Endothelial cell of umbilical vein (primary cell): ENCODE measurements around the gene NEUROD1. TPM values are rescaled to one million over a fixed set of nuclear protein-coding genes. Genes with fewer than 3 reads are reported as not detected.
A peak's percentile ranks its signal among the peaks of the same experiment; 100 is the strongest.

Experiments
- BruUV-seq: library from RNA; stranded (reverse); fragments of 400-500 nt; replicated peaks from 2 replicates; lab custom pipeline; 2021; lab: Mats Ljungman, UMichigan
- CTCF ChIA-PET: fragments of 300-600, 350-600 bp; sonication (Branson Sonifier 250); formaldehyde crosslinking; loops from one replicate; lab custom pipeline; 2021; ENCODE audit warnings: antibody characterized with exemption, inconsistent platforms; lab: Charles Lee
- POLR2A ChIA-PET: fragments of 300-600, 350-600 bp; sonication (Branson Sonifier 250); formaldehyde crosslinking; loops from one replicate; lab custom pipeline; 2021; ENCODE audit warnings: antibody characterized with exemption, inconsistent platforms; lab: Charles Lee
- DNase-seq: peaks from one replicate; pipeline ENCODE4 v3.0.0-alpha.2; 2011; ENCODE audit warnings: low read depth, low spot score
- FAIRE-seq: peaks from 2 replicates; lab custom pipeline; 2011; peaks lifted over from hg19 to GRCh38; lab: Jason Lieb, UNC
- H2AFZ ChIP-seq: 2 replicates; pipeline ENCODE4 v1.6.0; 2012; ENCODE audit warnings: low read depth, low read length, control low read depth, inconsistent platforms
- H3K27ac ChIP-seq: 2 replicates; pipeline ENCODE4 v1.5.1; 2011; ENCODE audit warnings: low read depth, mild to moderate bottlenecking, control low read depth, low read length, moderate library complexity; ENCODE audit not compliant: insufficient read depth
- H3K27me3 ChIP-seq, 2 experiments: 2 replicates each; pipeline versions ENCODE4 v1.6.0 to v1.6.1; 2011; ENCODE audit warnings: low read length in 2 of 2, mixed read lengths in 1 of 2; ENCODE audit not compliant: control insufficient read depth in 2 of 2, insufficient read depth in 2 of 2
- H3K36me3 ChIP-seq, 2 experiments: 2 replicates in 1 of 2; 3 replicates in 1 of 2; pipeline ENCODE4 v1.5.1; 2011; ENCODE audit warnings: low read length in 2 of 2, mild to moderate bottlenecking in 1 of 2, moderate library complexity in 1 of 2; ENCODE audit not compliant: control insufficient read depth in 2 of 2, insufficient read depth in 2 of 2; ENCODE audit errors: extremely low read depth in 1 of 2
- H3K4me1 ChIP-seq: 3 replicates; pipeline ENCODE4 v1.5.1; 2011; ENCODE audit warnings: mild to moderate bottlenecking, low read length; ENCODE audit not compliant: control insufficient read depth, insufficient read depth; ENCODE audit errors: extremely low read depth
- H3K4me2 ChIP-seq: 2 replicates; pipeline ENCODE4 v1.6.1; 2011; ENCODE audit warnings: low read length, control low read depth, mixed read lengths; ENCODE audit not compliant: insufficient read depth
- H3K4me3 ChIP-seq, 3 experiments: fragments of 200-600 bp in 1 of 3; sonication (generic), shearing (Covaris generic) in 1 of 3; replicated peaks in 1 of 3; 2 replicates each; pipeline ENCODE4 v1.5.1; 2011 to 2016; ENCODE audit warnings: control low read depth in 3 of 3, low read length in 3 of 3, mild to moderate bottlenecking in 2 of 3, inconsistent platforms in 1 of 3, low read depth in 1 of 3, moderate library complexity in 1 of 3; ENCODE audit not compliant: insufficient read depth in 1 of 3
- H3K79me2 ChIP-seq: 2 replicates; pipeline ENCODE4 v1.6.0; 2012; ENCODE audit warnings: low read length, inconsistent platforms; ENCODE audit not compliant: control insufficient read depth, insufficient read depth
- H3K9ac ChIP-seq: replicated peaks from 2 replicates; pipeline ENCODE3; 2011; ENCODE audit warnings: low read length, control low read depth; ENCODE audit not compliant: insufficient read depth; ENCODE audit errors: extremely low read depth
- H3K9me1 ChIP-seq: replicated peaks from 3 replicates; pipeline ENCODE4 v1.6.0; 2011; ENCODE audit warnings: mild to moderate bottlenecking, low read length; ENCODE audit not compliant: control insufficient read depth, insufficient read depth; ENCODE audit errors: extremely low read depth
- H3K9me3 ChIP-seq: replicated peaks from 2 replicates; pipeline ENCODE4 v1.5.1; 2012; ENCODE audit warnings: low read length, inconsistent platforms; ENCODE audit not compliant: control insufficient read depth, insufficient read depth
- H4K20me1 ChIP-seq: replicated peaks from 2 replicates; pipeline ENCODE3; 2011; ENCODE audit warnings: mild to moderate bottlenecking, low read length; ENCODE audit not compliant: control insufficient read depth, insufficient read depth; ENCODE audit errors: extremely low read depth
- CTCF ChIP-seq, 2 donors: IDR thresholded peaks; 1 replicate in 1 of 2; 2 replicates in 1 of 2; pipeline ENCODE4 v1.5.1; 2011; ENCODE audit warnings: low read length in 2 of 2, mild to moderate bottlenecking in 2 of 2, moderate library complexity in 2 of 2, control low read depth in 1 of 2, inconsistent platforms in 1 of 2, low read depth in 1 of 2; ENCODE audit not compliant: insufficient read depth in 1 of 2; ENCODE audit errors: extremely low read depth in 1 of 2
- EZH2 ChIP-seq: IDR thresholded peaks from 2 replicates; pipeline ENCODE4 v1.6.1; 2012; ENCODE audit warnings: borderline replicate concordance, low read depth, mild to moderate bottlenecking, moderate library complexity, low read length, inconsistent platforms; ENCODE audit not compliant: severe bottlenecking
- FOS ChIP-seq: IDR thresholded peaks from 2 replicates; pipeline ENCODE4 v1.6.1; 2011; ENCODE audit warnings: mild to moderate bottlenecking, low read length, moderate library complexity, borderline replicate concordance; ENCODE audit not compliant: insufficient read depth
- GATA2 ChIP-seq: IDR thresholded peaks from 2 replicates; pipeline ENCODE4 v1.7.0; 2011; ENCODE audit warnings: low read depth, mild to moderate bottlenecking, moderate library complexity, mixed read lengths, low read length; ENCODE audit not compliant: insufficient read length, insufficient read depth
- JUN ChIP-seq: IDR thresholded peaks from 2 replicates; pipeline ENCODE4 v1.6.1; 2011; ENCODE audit warnings: borderline replicate concordance, low read depth; ENCODE audit not compliant: insufficient read length, insufficient read depth
- MAX ChIP-seq: IDR thresholded peaks from 2 replicates; pipeline ENCODE4 v1.6.1; 2011; ENCODE audit not compliant: insufficient read depth, insufficient read length
- MYC ChIP-seq: IDR thresholded peaks from one replicate; pipeline ENCODE4 v1.6.1; 2011; ENCODE audit warnings: mild to moderate bottlenecking, low read depth, low read length
- POLR2A ChIP-seq: IDR thresholded peaks from 2 replicates; pipeline ENCODE4 v1.6.1; 2012; ENCODE audit warnings: low read depth, mild to moderate bottlenecking, control low read depth, low read length
- POLR2AphosphoS5 ChIP-seq: IDR thresholded peaks from 2 replicates; pipeline ENCODE4 v1.6.1; 2012; ENCODE audit warnings: low read depth, mild to moderate bottlenecking, control low read depth, low read length, moderate library complexity; ENCODE audit not compliant: insufficient read depth
- dilution Hi-C: fragments of 300-500 bp; cut with MboI; formaldehyde crosslinking; loops from one replicate; pipeline ENCODE4 v1.15.0; 2019; ENCODE audit warnings: low sequenced_read_pairs; ENCODE audit not compliant: extremely low pct_ligation_motif_present
- intact Hi-C: fragments of 100-400 bp; cut with micrococcal nuclease; formaldehyde crosslinking; loops from one replicate; pipeline ENCODE4 v1.10.0; 2022
- polyA plus RNA-seq, 4 experiments: library from polyadenylated mRNA; depleted of rRNA in 3 of 4; stranded (reverse) in 3 of 4; unstranded in 1 of 4; fragments of >200 nt; gene quantifications; 2 replicates each; pipeline versions ENCODE4 v1.2.1 to v1.2.3, GENCODE V29; 2011 to 2012; ENCODE audit warnings: missing spikeins in 1 of 4
- total RNA-seq: library from RNA; stranded (reverse); gene quantifications from 2 replicates; pipeline ENCODE4 v1.2.3, GENCODE V29; 2021

NEUROD1 gene
- total and polyA plus RNA-seq, 2 donors (not counting 3 experiments of a cell fraction or from before 2014, with no cell fraction given), result not detected

- Histone ChIP-seq H3K9me3 (no peaks in the 10 kb centered on the region), H3K4me2 (peak within 1 kb of the TSS; percentile 56), H4K20me1 (no peaks in the 10 kb centered on the region), H3K4me3 (peak within 1 kb of the TSS in 2 of 3 experiments; percentile 6 to 30), H3K36me3 (no peaks in the 10 kb centered on the region), H3K27ac (no peak within 1 kb of the TSS), H3K4me1 (no peaks in the 10 kb centered on the region), H3K27me3 (peaks cover 27 to 49% of the 10 kb centered on the region in 2 experiments), H3K79me2 (no peaks in the 10 kb centered on the region), H3K9ac (no peak within 1 kb of the TSS), H2AFZ (peak within 1 kb of the TSS; percentile 58), H3K9me1 (no peaks in the 10 kb centered on the region)
- TF ChIP-seq EZH2 (peak; percentile 68), CTCF (IDR thresholded peaks at IDR 0.05; ENCODE audit: extremely low read depth in 1 of 2, insufficient read depth in 1 of 2, low read depth in 1 of 2, low read length in 2 of 2) (no peak)
- DNase-seq, result no peak
- BruUV-seq, result no TSS peak
- ChIA-PET CTCF (interaction anchor here (1.5 kb wide), 1 partner anchor 19 kb away, joined by 3 read pairs; no protein-coding TSS in a partner anchor), POLR2A (no interaction called here)
- FAIRE-seq, result peak; percentile 31
- intact Hi-C loops (no loop called here), dilution Hi-C loops (no loop called here)
These were observed 23.6 kb downstream of the NEUROD1 start, which contains the start of gene CERKL for GRCh38 chr2:181656450-181657291. CERKL (minus strand) TSS chr2:181657105; CDS start chr2:181657006, 99 bp downstream.

GRCh38 chr2:181655519-181655918, 24.8 kb downstream of the NEUROD1 start:
- Histone ChIP-seq H3K4me2 (peak overlapping the region; percentile 10), H3K36me3 (no peaks in the 10 kb centered on the region), H3K9ac (no peak overlapping the region), H2AFZ (no peak overlapping the region), H3K4me3 (no peak overlapping the region), H3K27ac (no peak overlapping the region), H3K9me1 (no peaks in the 10 kb centered on the region), H3K9me3 (no peaks in the 10 kb centered on the region), H3K79me2 (no peaks in the 10 kb centered on the region), H3K27me3 (peaks cover 27 to 42% of the 10 kb centered on the region in 2 experiments), H4K20me1 (no peaks in the 10 kb centered on the region), H3K4me1 (no peaks in the 10 kb centered on the region)
- FAIRE-seq (no peak), DNase-seq (no peak)
- dilution Hi-C loops, result no loop called here
- ChIA-PET CTCF (interaction anchor here (1.5 kb wide), 1 partner anchor 150 kb away, joined by 3 read pairs; no protein-coding TSS in a partner anchor), POLR2A (no interaction called here)
- BruUV-seq, result no TSS peak
- TF ChIP-seq CTCF (IDR thresholded peaks at IDR 0.05; ENCODE audit: extremely low read depth in 1 of 2, insufficient read depth in 1 of 2, low read depth in 1 of 2, low read length in 2 of 2) (no peak), GATA2 (no peak), EZH2 (no peak), POLR2A (no peak), MAX (no peak), MYC (no peak), POLR2AphosphoS5 (no peak), FOS (no peak), JUN (no peak)
- intact Hi-C loops, result no loop called here
